HL-60 (cell line): ENCODE data around the gene THYN1.

Experiments used
- CTCF ChIP-seq: IDR thresholded peaks from one replicate; pipeline ENCODE4 v1.5.1; 2011; ENCODE audit warnings: low read length, control low read depth, inconsistent platforms; ENCODE audit not compliant: insufficient read depth
- GABPA ChIP-seq: IDR thresholded peaks from 2 replicates; pipeline ENCODE4 v1.6.1; 2012; ENCODE audit warnings: low read depth
- POLR2AphosphoS5 ChIP-seq: IDR thresholded peaks from 2 replicates; pipeline ENCODE4 v1.6.1; 2012; ENCODE audit warnings: low read depth

GRCh38 chr11:134257101-134257500, 3.9 kb upstream of the THYN1 start:
- TF ChIP-seq CTCF (no peak), GABPA (no peak), POLR2AphosphoS5 (no peak)
